GM12864 (cell line): Measurements from ENCODE around the gene ATF7.

Experiments
- DNase-seq: peaks from one replicate; pipeline ENCODE4 v3.0.0-alpha.2; 2011; ENCODE audit warnings: low read depth
- H3K4me3 ChIP-seq: 2 replicates; pipeline ENCODE4 v1.5.1; 2011; ENCODE audit warnings: mild to moderate bottlenecking, low read depth, low read length, control low read depth
- CTCF ChIP-seq: IDR thresholded peaks from 2 replicates; pipeline ENCODE4 v1.5.1; 2011; ENCODE audit warnings: low read depth, mild to moderate bottlenecking, moderate library complexity, low read length, control low read depth, inconsistent platforms; ENCODE audit errors: missing control alignments

The ATF7 gene

GRCh38 chr12:53489242-53489864 is 136.8 kb downstream of the ATF7 start:
- no peak overlapping the region for H3K4me3 ChIP-seq
- no peak for TF ChIP-seq CTCF
- no peak for DNase-seq

- no peak for TF ChIP-seq CTCF
- DNase-seq = no peak
- H3K4me3 ChIP-seq = no peak overlapping the region
These were observed 139.3 kb downstream of the ATF7 start for GRCh38 chr12:53486736-53487487.

- DNase-seq = no peak
- no peak for TF ChIP-seq CTCF
- no peak overlapping the region for H3K4me3 ChIP-seq
These were observed 140.0 kb downstream of the ATF7 start for GRCh38 chr12:53485955-53486735.

- no peak for DNase-seq
- no peak overlapping the region for H3K4me3 ChIP-seq
- no peak for TF ChIP-seq CTCF
These were observed 141.3 kb downstream of the ATF7 start for GRCh38 chr12:53484686-53485575.

GRCh38 chr12:53483979-53484377 is 142.2 kb downstream of the ATF7 start:
- no peak for DNase-seq
- no peak for TF ChIP-seq CTCF

GRCh38 chr12:53483225-53483978 is 142.8 kb downstream of the ATF7 start:
- no peak for DNase-seq
- TF ChIP-seq CTCF = no peak
- no peak overlapping the region for H3K4me3 ChIP-seq

More at GRCh38 chr12:53483979-53484377, 142.2 kb downstream of the ATF7 start:
- H3K4me3 ChIP-seq = no peak overlapping the region
